CD4-positive, alpha-beta T cell treated with Interleukin-2 at 100 ng/mL for 4 hours (primary cell): Measurements from ENCODE around the gene ANKRD55.

Experiments
- DNase-seq: peaks from one replicate; pipeline ENCODE4 v3.0.0-alpha.2; 2020; ENCODE audit warnings: low spot score

The ANKRD55 gene

DNA sequence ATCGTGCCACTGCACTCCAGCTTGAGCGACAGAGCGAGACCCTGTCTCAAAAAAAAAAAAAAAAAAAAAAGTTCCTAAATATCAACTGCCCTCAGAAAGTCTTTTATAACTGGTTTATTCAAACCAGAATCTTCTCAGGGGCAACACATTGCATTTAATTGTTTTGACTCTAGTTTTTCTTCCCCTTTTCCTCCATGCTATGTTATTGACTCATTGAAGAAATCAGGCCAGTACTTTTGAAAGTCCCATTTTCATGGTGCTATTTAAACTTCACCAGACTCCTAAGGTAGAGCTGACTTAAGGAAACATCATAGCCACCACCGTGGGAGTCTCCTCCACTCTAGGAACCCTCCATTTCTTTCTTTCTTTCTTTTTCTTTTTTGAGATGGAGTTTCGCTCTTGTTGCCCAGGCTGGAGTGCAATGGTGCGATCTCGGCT is 155.3 kb downstream of the ANKRD55 start:
- DNase-seq: no peak

DNA sequence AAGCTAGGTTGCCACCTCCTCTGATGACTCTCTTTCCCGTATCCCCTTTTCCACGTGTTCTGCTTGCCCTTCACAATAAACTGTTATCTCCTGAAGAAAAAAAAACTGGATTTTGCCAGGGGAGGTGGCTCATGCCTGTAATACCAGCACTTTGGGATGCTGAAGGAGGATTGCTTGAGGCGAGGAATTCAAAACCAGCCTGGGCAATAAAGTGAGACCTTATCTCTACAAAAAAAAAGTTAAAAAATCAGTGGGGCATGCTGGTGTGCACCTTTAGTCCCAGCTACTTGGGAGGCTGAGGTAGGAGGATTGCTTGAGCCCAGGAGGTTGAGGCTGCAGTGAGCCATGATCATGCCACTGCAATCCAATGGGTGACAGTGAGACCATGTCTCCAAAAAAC is 156.6 kb downstream of the ANKRD55 start:
- DNase-seq: no peak

GRCh38 chr5:56075361-56075760 is 157.8 kb downstream of the ANKRD55 start:
- no peak for DNase-seq

GRCh38 chr5:56072863-56073766 is 160.0 kb downstream of the ANKRD55 start:
- DNase-seq: no peak

GRCh38 chr5:56071470-56071869 is 161.7 kb downstream of the ANKRD55 start:
- DNase-seq: no peak

GRCh38 chr5:56070851-56071465 is 162.2 kb downstream of the ANKRD55 start:
- DNase-seq: peak; percentile 58

DNA sequence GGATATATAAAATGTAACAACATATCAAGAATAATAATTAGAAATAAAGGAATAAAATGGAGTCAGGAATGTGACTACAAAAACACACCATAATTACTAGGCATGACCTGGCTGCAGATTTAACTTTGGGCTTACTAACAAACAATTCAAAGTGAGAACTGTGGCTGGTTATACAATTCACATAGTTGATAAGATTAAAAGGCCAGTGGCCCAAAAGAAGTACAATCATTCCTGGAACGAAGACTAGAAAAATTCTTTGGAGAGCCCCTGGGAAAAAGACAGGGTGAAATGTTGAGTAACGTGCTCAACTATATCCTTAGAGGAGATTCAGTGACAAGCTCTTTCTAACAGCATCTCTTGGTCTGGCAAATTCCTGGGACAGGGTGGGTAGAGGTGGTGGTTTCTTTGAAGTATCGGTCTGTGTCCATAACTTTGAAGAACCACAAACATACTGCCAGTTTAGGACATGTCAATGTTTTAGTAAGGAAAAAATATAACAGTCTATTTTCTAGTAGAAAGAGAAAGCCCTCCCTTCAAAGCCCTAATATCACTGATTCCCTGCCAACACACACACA is 163.4 kb downstream of the ANKRD55 start:
- no peak for DNase-seq

- no peak for DNase-seq
Measured at GRCh38 chr5:56066931-56067450, 166.1 kb downstream of the ANKRD55 start.

- no peak for DNase-seq
Measured at GRCh38 chr5:56064984-56065383, 168.1 kb downstream of the ANKRD55 start.

GRCh38 chr5:56060276-56061110 is 172.6 kb downstream of the ANKRD55 start:
- DNase-seq: peak; percentile 36

- no peak for DNase-seq
Measured at GRCh38 chr5:56059854-56060253, 173.3 kb downstream of the ANKRD55 start.

DNA sequence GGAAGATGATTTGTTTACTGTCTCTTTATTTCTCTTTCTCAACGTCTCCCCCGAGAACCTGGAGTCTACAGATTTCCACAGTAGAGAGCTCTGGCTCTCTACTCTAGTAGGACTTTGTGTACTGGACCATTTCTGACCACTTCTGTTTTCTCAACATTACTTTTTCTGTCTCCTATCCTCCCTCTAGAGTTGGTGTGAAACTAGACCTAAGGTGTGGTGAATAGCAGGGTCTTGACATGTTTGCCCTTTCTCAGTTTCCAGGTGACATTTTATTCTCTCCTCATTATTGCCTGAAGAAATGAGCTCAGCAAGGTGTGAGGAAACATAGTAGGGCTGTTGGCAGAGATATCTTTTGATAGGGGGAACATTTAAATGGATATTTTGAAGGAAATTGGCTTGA is 176.3 kb downstream of the ANKRD55 start:
- no peak for DNase-seq

- no peak for DNase-seq
Measured at GRCh38 chr5:56055859-56056258, 177.3 kb downstream of the ANKRD55 start.

DNA sequence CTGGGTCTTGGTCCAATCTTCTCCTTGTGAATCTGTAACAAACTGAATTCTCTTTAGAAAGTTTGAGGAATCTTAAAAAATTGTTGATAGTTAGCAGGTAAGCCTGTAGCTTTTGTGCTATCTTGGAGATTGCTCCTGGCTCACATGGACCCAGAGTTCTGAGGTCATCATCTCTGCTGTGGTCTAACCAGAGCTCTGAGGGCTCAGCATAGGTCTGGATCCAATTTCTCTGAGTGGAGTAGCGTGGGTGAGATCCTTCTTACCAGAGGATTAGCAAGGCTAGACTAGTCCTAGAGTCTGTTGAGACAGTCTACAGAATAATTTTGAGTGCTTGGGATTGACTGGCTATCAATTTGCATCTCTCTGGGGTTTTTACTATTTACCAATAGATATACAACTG is 177.8 kb downstream of the ANKRD55 start:
- no peak for DNase-seq

GRCh38 chr5:56054666-56055065 is 178.5 kb downstream of the ANKRD55 start:
- DNase-seq: no peak

- DNase-seq: no peak
Measured at GRCh38 chr5:56053363-56053762, 179.8 kb downstream of the ANKRD55 start.

GRCh38 chr5:56052735-56053134 is 180.4 kb downstream of the ANKRD55 start:
- no peak for DNase-seq

GRCh38 chr5:56050551-56051255 is 182.4 kb downstream of the ANKRD55 start:
- peak; percentile 13 for DNase-seq
